Measurements from ENCODE around the gene UBE4A. TPM values are rescaled to one million over a fixed set of nuclear protein-coding genes. Genes with fewer than 3 reads are reported as not detected.

Gene UBE4A
- total and polyA plus RNA-seq, 9 of the 15 experiments (the other 6 are each of a cell fraction or from before 2014, with no cell fraction given), result 13.5 to 45.2 (median 26.8) TPM

DNA sequence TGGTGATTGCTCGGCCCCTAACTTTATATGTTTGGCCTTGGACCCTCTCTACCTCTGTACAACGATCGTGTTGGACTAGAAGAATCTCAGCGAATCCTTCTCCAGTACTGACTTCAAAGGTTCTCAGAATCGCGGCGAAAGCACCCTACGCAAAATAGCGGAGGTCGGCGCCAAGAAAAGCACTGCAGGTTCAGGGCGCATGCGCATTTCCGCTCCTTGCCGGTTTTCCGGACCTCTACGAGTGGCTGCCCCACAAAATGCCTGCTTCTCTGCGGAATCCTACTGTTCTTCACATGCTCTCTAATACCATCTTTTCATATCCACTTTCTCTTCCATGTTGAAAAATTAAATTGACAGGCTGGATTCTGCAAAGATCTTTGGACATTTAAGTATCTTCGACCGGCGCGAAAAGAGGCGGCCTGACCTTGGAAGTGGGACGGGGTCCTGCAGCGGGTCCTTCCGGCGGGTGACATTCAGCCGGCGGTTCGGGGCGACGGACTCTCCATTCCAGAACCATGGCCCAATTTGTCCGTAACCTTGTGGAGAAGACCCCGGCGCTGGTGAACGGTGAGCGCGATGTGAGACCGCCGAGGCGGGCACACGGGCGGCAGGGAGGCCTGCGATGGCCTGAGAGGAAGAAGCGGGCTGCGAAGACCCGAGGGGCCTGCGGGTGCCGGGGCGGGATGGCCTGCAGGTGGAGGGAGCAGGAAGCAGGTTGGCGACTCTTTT lies 41.9 kb downstream of the UBE4A start, which contains the start of gene ATP5MG (continued):
- TF ChIP-seq, protein P1, sequence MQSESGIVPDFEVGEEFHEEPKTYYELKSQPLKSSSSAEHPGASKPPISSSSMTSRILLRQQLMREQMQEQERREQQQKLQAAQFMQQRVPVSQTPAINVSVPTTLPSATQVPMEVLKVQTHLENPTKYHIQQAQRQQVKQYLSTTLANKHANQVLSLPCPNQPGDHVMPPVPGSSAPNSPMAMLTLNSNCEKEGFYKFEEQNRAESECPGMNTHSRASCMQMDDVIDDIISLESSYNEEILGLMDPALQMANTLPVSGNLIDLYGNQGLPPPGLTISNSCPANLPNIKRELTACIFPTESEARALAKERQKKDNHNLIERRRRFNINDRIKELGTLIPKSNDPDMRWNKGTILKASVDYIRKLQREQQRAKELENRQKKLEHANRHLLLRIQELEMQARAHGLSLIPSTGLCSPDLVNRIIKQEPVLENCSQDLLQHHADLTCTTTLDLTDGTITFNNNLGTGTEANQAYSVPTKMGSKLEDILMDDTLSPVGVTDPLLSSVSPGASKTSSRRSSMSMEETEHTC (IDR thresholded peaks at IDR 0.05), result no peak
- TF ChIP-seq COPS2 (conservative IDR thresholded peaks at IDR 0.05) (no peak), GTF2F1 (IDR thresholded peaks at IDR 0.05; ENCODE audit: low read depth, low read length) (no peak; the same call in 1 of the 2 replicates), ZNF408 (CRISPR knock-in tag; IDR thresholded peaks at IDR 0.05; ENCODE audit: low read depth) (no peak), PRPF4 (IDR thresholded peaks at IDR 0.05; ENCODE audit: insufficient read depth, low read depth, low read length, poor library complexity, severe bottlenecking) (no peak), RNF219 (CRISPR knock-in tag; IDR thresholded peaks at IDR 0.05) (no peak), MXI1 (IDR thresholded peaks at IDR 0.05; ENCODE audit: low read depth, low read length) (no peak), THAP7 (CRISPR knock-in tag; IDR thresholded peaks at IDR 0.05) (no peak), NFE2L1 (tag; IDR thresholded peaks at IDR 0.05; ENCODE audit: borderline replicate concordance, low read depth) (no peak), MAZ (CRISPR knock-in tag; conservative IDR thresholded peaks at IDR 0.05 in 1 of 2, IDR thresholded peaks at IDR 0.05 in 1 of 2) (peak; percentile 21 to 45; a peak in 2 of 4 replicates), ZHX1 (conservative IDR thresholded peaks at IDR 0.05; ENCODE audit: low read length) (no peak), ZNF12 (CRISPR knock-in tag; IDR thresholded peaks at IDR 0.05) (no peak), ZNF592 (IDR thresholded peaks at IDR 0.05) (no peak)
- TF ChIP-seq, protein P2, sequence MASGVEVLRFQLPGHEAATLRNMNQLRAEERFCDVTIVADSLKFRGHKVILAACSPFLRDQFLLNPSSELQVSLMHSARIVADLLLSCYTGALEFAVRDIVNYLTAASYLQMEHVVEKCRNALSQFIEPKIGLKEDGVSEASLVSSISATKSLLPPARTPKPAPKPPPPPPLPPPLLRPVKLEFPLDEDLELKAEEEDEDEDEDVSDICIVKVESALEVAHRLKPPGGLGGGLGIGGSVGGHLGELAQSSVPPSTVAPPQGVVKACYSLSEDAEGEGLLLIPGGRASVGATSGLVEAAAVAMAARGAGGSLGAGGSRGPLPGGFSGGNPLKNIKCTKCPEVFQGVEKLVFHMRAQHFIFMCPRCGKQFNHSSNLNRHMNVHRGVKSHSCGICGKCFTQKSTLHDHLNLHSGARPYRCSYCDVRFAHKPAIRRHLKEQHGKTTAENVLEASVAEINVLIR (CRISPR knock-in tag; IDR thresholded peaks at IDR 0.05), result no peak

Measured in K562 (cell line).